ENCODE data around the gene ZNF423.

Gene ZNF423

GRCh38 chr16:49795513-49795912 is 60.4 kb downstream of the ZNF423 start:
- Histone ChIP-seq H3K9me3 (no peaks in the 10 kb centered on the region), H4K20me1 (0 out of 2 replicates have a peak, but pooled peaks cover 9% of the 10 kb centered on the region), H3K27me3 (no peaks in the 10 kb centered on the region), H3K4me2 (peak overlapping the region; percentile 53), H3K4me1 (peaks cover 87% of the 10 kb centered on the region), H3K9ac (no peak overlapping the region), H3K27ac (no peak overlapping the region), H3K4me3 (no peak overlapping the region), H3K36me3 (no peaks in the 10 kb centered on the region)
- no peak for TF ChIP-seq Cebpa-rat (IDR thresholded peaks at IDR 0.05)

GRCh38 chr16:49793244-49793643 is 62.7 kb downstream of the ZNF423 start:
- Histone ChIP-seq H4K20me1 (0 out of 2 replicates have a peak, but pooled peaks cover 9% of the 10 kb centered on the region), H3K9me3 (no peaks in the 10 kb centered on the region), H3K4me1 (peaks cover 69% of the 10 kb centered on the region), H3K4me2 (peak overlapping the region; percentile 53), H3K36me3 (peaks cover 8% of the 10 kb centered on the region; the same call in 1 of the 2 replicates), H3K27ac (peak overlapping the region; percentile 19; the same call in 1 of the 2 replicates), H3K27me3 (no peaks in the 10 kb centered on the region), H3K9ac (no peak overlapping the region), H3K4me3 (no peak overlapping the region)
- TF ChIP-seq Cebpa-rat (IDR thresholded peaks at IDR 0.05), result no peak

- Histone ChIP-seq H3K4me2 (no peak overlapping the region), H3K4me1 (peaks cover 35% of the 10 kb centered on the region), H3K36me3 (peaks cover 23% of the 10 kb centered on the region; the same call in 1 of the 2 replicates), H3K4me3 (no peak overlapping the region), H3K27ac (no peak overlapping the region), H4K20me1 (0 out of 2 replicates have a peak, but pooled peaks cover 9% of the 10 kb centered on the region), H3K9me3 (no peaks in the 10 kb centered on the region), H3K27me3 (no peaks in the 10 kb centered on the region), H3K9ac (no peak overlapping the region)
- no peak for TF ChIP-seq Cebpa-rat (IDR thresholded peaks at IDR 0.05)
Observed at GRCh38 chr16:49789616-49790015, 66.3 kb downstream of the ZNF423 start.

- Histone ChIP-seq H3K36me3 (peaks cover 23% of the 10 kb centered on the region; the same call in 1 of the 2 replicates), H4K20me1 (0 out of 2 replicates have a peak, but pooled peaks cover 9% of the 10 kb centered on the region), H3K27ac (no peak overlapping the region), H3K4me2 (no peak overlapping the region), H3K9ac (0 out of 2 replicates have a peak overlapping the region, but pooled peaks have one; percentile 3), H3K4me1 (peaks cover 28% of the 10 kb centered on the region), H3K27me3 (no peaks in the 10 kb centered on the region), H3K9me3 (peaks cover 2% of the 10 kb centered on the region; the same call in 1 of the 2 replicates), H3K4me3 (no peak overlapping the region)
- no peak for TF ChIP-seq Cebpa-rat (IDR thresholded peaks at IDR 0.05)
Observed at GRCh38 chr16:49788986-49789385, 66.9 kb downstream of the ZNF423 start.

GRCh38 chr16:49788572-49788971 is 67.3 kb downstream of the ZNF423 start:
- 0 out of 2 replicates have a peak overlapping the region, but pooled peaks have one; percentile 3 for H3K9ac ChIP-seq
- H3K4me3 ChIP-seq, result no peak overlapping the region
- H3K4me1 ChIP-seq, result peaks cover 24% of the 10 kb centered on the region
- H3K27ac ChIP-seq, result no peak overlapping the region
- 0 out of 2 replicates have a peak, but pooled peaks cover 5% of the 10 kb centered on the region for H4K20me1 ChIP-seq
- H3K36me3 ChIP-seq, result peaks cover 23% of the 10 kb centered on the region; the same call in 1 of the 2 replicates
- no peaks in the 10 kb centered on the region for H3K27me3 ChIP-seq
- no peak overlapping the region for H3K4me2 ChIP-seq
- peaks cover 2% of the 10 kb centered on the region; the same call in 1 of the 2 replicates for H3K9me3 ChIP-seq
- TF ChIP-seq Cebpa-rat (IDR thresholded peaks at IDR 0.05), result no peak

- Histone ChIP-seq H3K27ac (no peak overlapping the region), H3K4me3 (no peak overlapping the region), H3K36me3 (peaks cover 23% of the 10 kb centered on the region; the same call in 1 of the 2 replicates), H3K9me3 (peaks cover 2% of the 10 kb centered on the region; the same call in 1 of the 2 replicates), H3K4me1 (peaks cover 15% of the 10 kb centered on the region), H3K9ac (no peak overlapping the region), H4K20me1 (no peaks in the 10 kb centered on the region), H3K4me2 (no peak overlapping the region), H3K27me3 (no peaks in the 10 kb centered on the region)
- no peak for TF ChIP-seq Cebpa-rat (IDR thresholded peaks at IDR 0.05)
Observed at GRCh38 chr16:49786926-49787557, 68.9 kb downstream of the ZNF423 start.

- H3K27ac ChIP-seq, result no peak overlapping the region
- no peak overlapping the region for H3K9ac ChIP-seq
Observed at GRCh38 chr16:49785970-49786369, 69.9 kb downstream of the ZNF423 start.

GRCh38 chr16:49782405-49782804 is 73.5 kb downstream of the ZNF423 start:
- H3K4me3 ChIP-seq, result no peak overlapping the region
- H4K20me1 ChIP-seq, result peaks cover 20% of the 10 kb centered on the region
- H3K4me1 ChIP-seq, result peaks cover 44% of the 10 kb centered on the region
- no peak for TF ChIP-seq Cebpa-rat (IDR thresholded peaks at IDR 0.05)
- no peak overlapping the region for H3K4me2 ChIP-seq
- no peak overlapping the region for H3K27ac ChIP-seq
- no peak overlapping the region for H3K9ac ChIP-seq
- peaks cover 8% of the 10 kb centered on the region; the same call in 1 of the 2 replicates for H3K36me3 ChIP-seq
- H3K9me3 ChIP-seq, result peaks cover 2% of the 10 kb centered on the region; the same call in 1 of the 2 replicates
- no peaks in the 10 kb centered on the region for H3K27me3 ChIP-seq

More at GRCh38 chr16:49785970-49786369, 69.9 kb downstream of the ZNF423 start:
- H3K9me3 ChIP-seq, result peaks cover 2% of the 10 kb centered on the region; the same call in 1 of the 2 replicates
- no peak overlapping the region for H3K4me3 ChIP-seq
- H3K4me1 ChIP-seq, result peaks cover 11% of the 10 kb centered on the region; the same call in 1 of the 2 replicates
- no peak overlapping the region for H3K4me2 ChIP-seq
- TF ChIP-seq Cebpa-rat (IDR thresholded peaks at IDR 0.05), result no peak
- peaks cover 23% of the 10 kb centered on the region; the same call in 1 of the 2 replicates for H3K36me3 ChIP-seq
- H3K27me3 ChIP-seq, result no peaks in the 10 kb centered on the region
- H4K20me1 ChIP-seq, result no peaks in the 10 kb centered on the region

- H3K9ac ChIP-seq, result no peak overlapping the region
- H3K9me3 ChIP-seq, result peaks cover 2% of the 10 kb centered on the region; the same call in 1 of the 2 replicates
- no peaks in the 10 kb centered on the region for H3K27me3 ChIP-seq
- peaks cover 54% of the 10 kb centered on the region for H3K4me1 ChIP-seq
- H4K20me1 ChIP-seq, result peaks cover 27% of the 10 kb centered on the region
- no peak for TF ChIP-seq Cebpa-rat (IDR thresholded peaks at IDR 0.05)
- H3K36me3 ChIP-seq, result peaks cover 5% of the 10 kb centered on the region; the same call in 1 of the 2 replicates
- H3K4me3 ChIP-seq, result no peak overlapping the region
- no peak overlapping the region for H3K4me2 ChIP-seq
- H3K27ac ChIP-seq, result no peak overlapping the region
Observed at GRCh38 chr16:49781401-49781800, 74.5 kb downstream of the ZNF423 start.

- Histone ChIP-seq H3K4me1 (peaks cover 64% of the 10 kb centered on the region), H3K27ac (peak overlapping the region; percentile 34; the same call in 1 of the 2 replicates), H3K36me3 (no peaks in the 10 kb centered on the region; the same call in 1 of the 2 replicates), H3K4me2 (peak overlapping the region; percentile 51), H3K27me3 (no peaks in the 10 kb centered on the region), H3K9me3 (peaks cover 2% of the 10 kb centered on the region; the same call in 1 of the 2 replicates), H4K20me1 (peaks cover 27% of the 10 kb centered on the region), H3K9ac (no peak overlapping the region), H3K4me3 (no peak overlapping the region)
- no peak for TF ChIP-seq Cebpa-rat (IDR thresholded peaks at IDR 0.05)
Observed at GRCh38 chr16:49780433-49780832, 75.5 kb downstream of the ZNF423 start.

Data from BLaER1 (cell line).